A204.1 (cell line): Measurements from ENCODE around the gene ETHE1.
"Not testable (repeated sequence)": the region's sequence is repeated elsewhere in the genome, so short reads cannot be mapped to it uniquely, and the experiment has no call there.

Experiments
- FAIRE-seq: peaks from 2 replicates; lab custom pipeline; 2012; peaks lifted over from hg19 to GRCh38; lab: Jason Lieb, UNC

Gene ETHE1

DNA sequence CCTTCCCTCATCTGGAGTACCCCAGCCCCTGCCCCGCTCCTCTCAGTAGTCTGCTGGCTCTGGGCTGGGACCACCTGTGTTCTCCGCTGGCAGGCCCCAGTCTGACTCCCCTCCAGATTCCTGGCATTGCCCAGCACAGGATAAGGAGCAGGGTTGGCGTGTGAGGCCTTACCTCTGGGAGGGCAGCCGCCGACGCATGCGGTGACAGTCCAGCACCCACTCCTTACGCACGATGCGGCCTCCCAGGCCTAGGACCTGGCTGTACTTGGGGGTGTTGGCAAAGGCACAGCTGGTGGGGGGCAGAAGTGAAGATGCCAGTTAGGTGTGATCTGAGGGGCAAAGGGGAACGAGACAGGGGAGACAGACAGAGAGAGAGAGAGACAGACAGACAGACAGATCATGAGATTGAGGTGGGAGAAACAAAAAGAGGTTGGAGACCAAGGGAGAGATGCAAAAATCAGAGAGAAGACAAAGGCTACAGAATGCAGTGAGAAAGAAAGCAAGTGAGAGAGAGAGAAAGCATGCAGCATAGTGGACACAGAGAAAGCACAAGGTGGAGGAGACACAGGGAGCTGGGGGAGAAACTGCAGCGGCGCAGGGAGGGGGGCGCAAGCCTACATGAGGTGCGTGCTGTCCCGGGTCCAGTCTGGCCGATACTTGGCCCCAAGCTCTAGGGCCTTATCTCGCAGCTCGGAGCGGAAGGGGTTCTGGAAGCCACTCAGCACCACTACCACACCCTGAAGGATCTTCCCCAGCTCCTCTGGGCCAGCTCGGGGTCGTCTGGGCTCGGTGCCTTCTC lies 24.6 kb upstream of the ETHE1 start:
- FAIRE-seq: no peak

DNA sequence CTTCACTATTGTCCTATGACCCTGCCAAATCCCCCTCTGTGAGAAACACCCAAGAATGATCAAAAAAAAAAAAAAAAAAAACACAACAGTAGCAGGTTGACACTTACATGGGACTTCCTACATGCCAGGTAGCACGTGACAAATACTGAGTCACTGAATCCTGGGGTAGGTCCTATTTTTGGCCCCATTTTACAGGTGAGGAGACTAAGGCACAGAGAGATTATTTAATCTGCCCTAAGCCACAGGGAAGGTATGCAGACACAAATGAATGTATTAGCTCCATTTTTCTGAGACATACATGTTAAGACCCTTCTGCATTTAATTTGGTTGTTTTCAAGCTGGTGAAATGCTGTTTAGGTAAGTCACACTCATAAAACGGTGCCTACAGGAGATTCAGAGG lies 21.7 kb upstream of the ETHE1 start:
- no peak for FAIRE-seq

DNA sequence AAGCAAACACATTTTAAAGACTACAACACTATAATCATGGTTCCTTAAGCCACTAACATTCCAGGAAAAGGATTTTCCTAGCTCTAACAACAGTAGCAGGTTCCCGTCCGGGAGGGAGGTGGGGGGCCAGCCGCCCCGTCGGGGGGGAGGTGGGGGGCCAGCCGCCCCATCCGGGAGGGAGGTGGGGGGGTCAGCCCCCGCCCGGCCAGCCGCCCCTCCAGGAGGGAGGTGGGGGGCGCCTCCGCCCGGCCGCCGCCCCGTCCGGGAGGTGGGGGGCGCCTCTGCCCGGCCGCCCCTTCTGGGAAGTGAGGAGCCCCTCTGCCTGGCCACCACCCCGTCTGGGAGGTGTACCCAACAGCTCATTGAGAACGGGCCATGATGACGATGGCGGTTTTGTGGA lies 20.9 kb upstream of the ETHE1 start:
- FAIRE-seq: not testable (repeated sequence)

DNA sequence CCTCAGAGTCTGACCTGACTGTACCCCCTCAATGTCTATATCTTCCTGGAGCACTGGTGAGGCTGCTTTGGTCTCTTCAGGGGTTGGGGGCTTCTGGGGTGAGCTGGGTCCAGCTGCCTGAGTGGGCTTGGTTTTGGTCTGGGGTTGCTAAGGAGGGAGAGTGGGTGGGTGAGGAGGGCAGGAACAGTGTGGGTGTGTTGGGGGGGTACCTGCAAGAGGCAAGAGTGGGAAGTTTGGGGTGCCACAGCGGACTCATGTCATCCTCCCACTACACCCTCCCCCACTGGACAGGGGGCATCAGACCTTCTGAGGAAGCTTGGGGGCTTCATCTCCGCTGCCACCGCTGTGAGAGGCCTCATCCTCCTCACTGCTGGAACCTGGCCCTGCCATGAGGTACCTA lies 19.6 kb upstream of the ETHE1 start:
- no peak for FAIRE-seq

DNA sequence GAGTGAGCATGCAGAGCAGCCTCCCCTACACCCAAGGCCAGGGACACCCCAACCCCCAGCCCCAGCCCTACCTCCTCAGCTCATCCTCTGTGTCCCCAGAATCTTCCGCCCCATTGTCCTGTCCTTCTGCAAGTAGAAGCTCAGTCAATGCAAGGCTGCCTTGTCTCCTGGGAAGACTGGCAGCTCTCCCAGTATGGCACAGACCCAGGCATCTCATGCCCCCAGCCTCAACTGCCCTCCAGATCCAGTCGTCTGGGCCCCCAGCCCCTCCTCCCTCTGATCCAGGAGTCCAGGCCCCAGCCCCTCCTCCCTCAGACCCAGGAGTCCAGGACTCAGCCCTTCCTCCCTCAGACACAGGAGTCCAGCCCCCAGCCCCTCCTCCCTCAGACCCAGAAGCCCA lies 19.0 kb upstream of the ETHE1 start:
- no peak for FAIRE-seq

DNA sequence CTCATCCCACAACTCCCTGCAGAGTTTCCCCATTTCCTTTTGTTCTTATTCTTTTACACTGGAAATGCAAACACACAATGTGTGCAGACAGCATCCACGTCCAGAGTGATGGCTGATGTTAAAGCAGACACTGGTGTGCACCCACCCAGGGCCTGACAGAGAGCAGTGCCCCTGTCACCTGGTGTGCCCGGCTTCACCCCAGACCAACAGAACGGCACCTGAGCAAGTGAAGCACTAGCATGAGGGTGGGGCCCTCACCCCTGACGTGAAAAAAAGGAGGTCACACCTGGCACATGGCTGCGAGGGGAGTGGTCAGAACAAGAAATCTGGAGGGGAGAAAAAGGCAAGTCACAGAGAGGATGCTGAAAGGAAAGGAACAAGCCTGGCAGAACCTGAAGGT lies 18.3 kb upstream of the ETHE1 start:
- FAIRE-seq: no peak

DNA sequence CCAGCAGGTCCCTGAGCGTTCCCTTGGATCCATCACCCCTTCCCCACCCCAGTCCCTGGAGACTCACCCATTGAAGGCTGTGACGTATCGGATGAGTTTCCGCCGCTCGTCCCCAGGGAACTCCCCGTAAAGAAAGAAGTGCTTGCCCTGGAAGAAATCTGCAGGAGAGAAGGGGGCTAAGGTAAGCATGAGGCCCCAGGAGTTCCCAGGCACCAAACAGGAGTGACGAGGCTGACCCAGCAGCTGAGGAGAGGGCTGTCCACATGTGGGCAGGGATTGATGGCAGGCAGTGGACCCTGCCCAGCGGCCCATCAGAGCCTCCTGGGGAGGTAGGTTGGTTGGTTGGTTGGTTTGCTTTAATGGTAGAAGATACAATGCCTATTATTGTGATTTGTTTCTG lies 17.1 kb upstream of the ETHE1 start:
- FAIRE-seq: no peak

DNA sequence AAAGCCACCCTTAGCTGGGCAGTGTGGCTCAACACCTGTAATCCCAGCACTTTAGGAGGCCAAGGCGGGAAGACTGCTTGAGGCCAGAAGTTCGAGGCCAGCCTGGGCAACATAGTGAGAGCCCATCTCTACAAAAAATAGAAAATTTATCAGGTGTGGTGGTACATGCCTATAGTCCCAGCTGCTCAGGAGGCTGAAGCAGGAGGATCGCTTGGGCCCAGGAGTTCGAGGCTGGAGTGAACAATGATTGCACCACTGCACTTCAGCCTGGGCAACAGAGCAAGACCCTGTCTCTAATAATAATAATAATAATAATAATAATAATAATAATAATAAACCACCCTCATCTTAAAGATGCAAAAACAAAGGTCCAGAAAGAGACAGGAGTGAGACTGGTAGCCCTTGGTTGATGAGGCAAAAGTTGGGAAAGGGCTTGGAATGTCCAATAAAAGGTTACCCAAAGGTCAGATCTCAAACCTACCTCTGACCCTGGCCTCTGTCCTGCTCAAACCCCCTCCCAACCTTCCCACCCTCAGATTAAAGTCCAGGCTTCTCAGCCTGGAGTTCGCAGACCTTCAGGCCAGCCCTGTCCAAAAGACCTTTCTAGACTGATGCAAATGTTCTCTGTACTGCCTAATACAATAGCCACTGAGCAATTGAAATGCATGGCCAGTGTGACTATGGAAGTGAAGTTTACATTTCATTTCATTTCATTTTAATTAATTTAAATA lies 15.1 kb upstream of the ETHE1 start:
- no peak for FAIRE-seq

DNA sequence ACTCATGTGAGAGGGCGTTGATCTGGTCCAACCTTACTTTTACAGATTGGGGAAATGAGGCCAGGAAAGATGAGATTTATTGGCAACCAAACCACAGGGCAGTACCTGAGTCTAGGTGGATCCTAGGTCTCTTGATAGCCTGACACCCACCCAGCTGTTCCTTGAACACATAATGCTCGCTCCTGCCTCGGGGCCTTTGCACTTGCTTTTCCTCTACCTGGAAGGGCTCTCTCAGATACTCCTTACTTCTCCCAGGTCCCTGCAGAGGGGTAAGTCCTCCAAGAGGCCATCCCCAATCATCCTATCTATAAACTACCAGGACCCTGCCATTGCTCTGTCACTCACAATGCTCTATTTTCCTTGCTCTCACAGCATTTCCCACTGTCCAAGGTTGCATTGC lies 13.4 kb upstream of the ETHE1 start:
- FAIRE-seq: no peak

DNA sequence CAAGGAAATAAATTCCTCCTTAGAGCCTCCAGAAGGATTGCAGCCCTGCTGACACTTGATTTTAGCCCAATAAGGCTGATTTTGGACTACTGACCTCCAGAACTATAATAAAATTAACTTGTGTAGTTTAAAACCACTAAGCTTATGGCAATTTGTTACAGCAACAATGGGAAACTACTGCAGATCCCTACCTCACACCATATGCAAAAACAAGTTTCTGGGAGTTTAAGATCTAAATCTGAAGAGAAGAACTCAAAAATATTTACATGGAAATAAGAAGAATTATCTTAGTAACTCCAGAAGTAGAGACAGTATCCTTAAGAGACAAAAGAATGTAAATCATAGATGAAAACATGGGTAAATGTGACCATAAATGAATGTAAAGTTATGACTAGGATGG lies 11.9 kb upstream of the ETHE1 start:
- no peak for FAIRE-seq

DNA sequence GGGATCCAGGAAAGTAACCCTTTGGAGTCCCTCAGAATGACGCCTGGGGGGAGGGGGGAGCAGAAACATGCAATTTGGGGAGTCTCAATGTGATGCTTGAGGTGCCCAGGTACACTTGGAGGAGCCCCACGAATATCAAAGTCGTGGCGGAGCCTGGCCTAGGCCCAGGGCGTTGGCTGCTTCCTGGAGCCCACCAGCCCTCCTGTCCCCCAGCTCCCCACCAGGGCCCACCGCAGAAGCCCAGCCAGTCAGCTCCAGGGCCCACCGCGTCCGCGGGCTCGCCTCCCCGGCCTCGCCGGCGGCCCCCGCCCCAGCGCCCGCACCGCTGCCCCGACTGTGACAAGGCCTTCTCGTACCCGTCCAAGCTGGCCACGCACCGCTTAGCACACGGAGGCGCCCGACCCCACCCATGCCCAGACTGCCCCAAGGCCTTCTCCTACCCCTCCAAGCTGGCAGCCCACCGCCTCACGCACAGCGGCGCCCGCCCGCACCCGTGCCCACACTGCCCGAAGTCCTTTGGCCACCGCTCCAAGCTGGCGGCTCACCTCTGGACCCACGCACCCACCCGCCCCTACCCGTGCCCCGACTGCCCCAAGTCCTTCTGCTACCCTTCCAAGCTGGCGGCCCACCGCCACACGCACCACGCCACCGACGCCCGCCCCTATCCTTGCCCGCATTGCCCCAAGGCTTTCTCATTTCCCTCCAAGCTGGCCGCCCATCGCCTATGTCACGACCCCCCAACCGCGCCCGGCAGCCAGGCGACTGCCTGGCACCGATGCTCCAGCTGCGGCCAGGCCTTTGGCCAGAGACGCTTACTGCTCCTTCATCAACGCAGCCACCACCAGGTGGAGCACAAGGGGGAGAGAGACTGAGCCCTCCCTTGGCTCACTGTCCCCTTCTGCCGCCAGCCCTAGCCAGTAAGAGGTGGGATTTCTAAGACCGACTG lies 8.1 kb upstream of the ETHE1 start:
- no peak for FAIRE-seq

DNA sequence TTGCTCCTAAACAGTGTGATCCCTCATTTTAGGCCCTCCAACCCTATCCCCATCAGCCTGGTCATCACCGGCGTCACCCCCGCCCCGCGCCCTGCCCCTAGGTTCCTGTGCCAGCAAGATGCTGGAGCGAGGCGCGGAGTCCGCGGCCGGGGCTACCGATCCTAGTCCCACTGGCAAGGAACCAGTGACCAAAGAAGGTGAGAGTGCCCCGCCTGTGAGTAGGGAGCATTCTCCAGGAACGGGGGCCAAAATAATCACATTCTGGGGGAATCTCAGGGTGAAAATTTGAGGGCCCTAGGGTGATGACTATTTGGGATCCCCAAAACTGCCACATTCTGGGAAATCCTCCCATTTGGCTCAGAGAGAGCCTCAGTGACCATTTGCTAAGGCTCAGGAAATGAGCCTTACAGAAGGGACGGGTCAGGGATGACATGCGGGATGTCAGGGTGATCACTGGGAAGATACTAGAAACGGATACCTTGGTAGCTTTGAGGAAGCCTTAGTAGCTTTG lies 7.4 kb upstream of the ETHE1 start:
- no peak for FAIRE-seq

DNA sequence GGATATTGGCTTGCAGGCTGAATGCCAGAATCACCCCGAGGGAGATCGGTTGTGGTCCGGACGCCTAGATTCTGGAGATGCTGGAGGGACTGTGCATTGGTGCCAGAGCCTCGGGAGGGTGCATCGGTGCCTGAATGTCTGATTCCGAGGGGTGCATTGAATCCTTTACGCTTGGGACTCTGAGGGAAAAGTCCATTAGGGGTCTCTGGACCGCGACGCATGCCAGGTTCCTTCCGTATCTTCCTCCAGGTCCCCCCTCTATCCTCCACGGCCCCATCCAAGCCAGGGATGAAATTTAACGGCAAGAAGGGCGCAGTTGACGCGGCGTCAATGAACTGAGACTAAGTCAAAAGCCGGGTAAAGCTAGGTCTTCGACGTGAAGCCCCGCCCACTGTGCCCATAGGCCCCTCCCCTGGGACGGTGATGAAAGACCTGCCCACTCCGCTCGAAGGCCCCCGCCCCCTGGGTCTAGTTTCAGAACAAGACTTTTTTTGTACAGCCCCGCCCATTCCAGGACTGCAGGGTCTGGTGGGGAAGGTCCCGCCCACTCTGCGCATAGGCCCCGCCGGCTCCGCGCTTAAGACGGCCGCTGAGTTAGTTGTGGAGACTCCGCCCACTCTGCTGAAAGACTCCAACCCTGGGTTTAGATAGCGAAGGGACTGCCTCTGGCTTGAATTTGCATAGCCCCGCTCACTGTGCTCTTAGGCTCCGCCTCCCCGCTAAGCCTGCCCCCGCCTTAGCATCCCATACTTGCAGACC lies 6.7 kb upstream of the ETHE1 start:
- peak; percentile 99 for FAIRE-seq

DNA sequence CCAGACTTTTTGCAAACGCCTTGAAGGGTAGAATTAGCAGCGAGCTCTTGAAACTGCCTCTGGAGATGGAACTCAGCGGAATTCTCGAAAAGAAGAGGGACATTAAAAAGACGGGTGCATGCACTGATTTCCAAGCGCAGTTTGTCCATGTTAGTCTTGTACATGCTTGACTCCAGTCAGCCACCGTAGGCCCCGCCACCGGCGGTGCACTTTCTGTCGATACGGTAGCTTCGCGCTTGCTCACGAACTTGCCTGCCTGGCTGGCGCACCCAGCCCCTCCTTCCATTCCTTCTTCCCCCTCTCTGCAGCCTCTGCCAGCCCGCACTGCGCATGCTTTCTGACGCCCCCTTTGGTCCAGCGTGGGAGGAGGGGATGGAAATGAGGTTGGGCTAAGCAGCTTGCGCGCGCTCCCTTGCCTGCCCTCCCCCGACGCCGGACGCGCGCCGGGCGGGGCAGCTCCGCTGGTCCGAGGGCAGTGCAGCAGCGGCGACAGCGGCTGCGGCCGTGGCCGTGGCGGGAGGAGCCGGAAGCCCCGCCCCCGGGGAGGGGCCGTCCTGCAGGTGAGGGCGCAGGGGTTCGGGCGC lies 6.1 kb upstream of the ETHE1 start, which contains the start of gene ZNF575:
ZNF575 (plus strand) TSS at position 227 of the 584 bp plus-strand sequence. CDS start 1,235 bp downstream, outside the sequence.
- peak; percentile 61 for FAIRE-seq

DNA sequence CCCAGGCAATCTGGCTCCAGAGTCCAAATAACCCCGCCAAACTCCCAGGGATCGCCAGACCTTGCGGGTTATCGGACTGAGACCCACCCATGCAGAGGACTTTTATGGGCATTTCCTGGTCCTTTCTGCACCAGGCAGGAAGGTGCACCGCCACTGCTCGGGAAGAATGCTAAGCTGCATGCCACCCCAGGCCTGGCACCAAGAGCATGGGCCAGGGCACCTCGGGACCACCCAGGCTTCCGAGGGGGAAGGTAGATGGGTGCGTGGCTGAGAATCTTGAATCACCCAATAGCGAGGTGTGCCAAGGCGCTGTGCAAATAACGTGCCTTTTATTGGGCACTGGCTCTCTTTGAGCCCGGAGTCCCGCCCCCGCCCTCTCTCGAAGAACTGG lies 5.6 kb upstream of the ETHE1 start:
- FAIRE-seq: no peak

DNA sequence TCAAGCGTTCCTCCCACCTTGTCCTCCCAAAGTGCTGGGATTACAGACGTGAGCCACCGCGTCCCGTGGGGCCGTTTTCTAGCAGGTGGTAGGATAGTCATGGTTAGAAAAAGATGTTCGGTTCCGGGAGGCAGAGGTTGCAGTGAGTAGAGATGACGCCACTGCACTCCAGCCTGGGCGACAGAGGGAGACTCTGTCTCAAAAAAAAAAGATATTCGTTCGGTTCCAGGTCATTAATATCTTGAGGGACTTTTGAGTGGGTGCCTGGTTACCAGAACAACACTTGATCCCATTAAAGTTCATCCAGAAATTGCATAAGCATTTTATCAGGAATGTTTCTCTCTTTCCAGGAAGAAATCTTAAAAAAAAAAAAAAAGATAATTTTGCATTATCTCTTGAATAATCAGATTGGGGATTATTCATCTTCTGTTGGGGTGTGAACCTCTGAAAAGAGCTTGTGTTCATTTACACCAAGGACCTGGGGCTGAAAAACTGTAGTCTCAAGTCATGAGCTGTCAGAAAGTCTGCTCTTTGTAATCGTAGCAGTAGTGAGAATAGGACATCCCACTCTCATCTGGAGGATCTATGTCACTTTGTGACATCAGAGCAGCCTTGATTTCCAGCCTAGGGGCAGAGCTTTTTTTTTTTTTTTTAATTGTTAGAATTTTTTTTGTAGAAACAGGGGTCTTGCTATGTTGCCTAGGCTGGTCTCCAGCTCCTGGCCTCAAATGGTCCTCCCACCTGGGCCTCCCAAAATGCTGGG lies 1.0 kb upstream of the ETHE1 start:
- FAIRE-seq: no peak

DNA sequence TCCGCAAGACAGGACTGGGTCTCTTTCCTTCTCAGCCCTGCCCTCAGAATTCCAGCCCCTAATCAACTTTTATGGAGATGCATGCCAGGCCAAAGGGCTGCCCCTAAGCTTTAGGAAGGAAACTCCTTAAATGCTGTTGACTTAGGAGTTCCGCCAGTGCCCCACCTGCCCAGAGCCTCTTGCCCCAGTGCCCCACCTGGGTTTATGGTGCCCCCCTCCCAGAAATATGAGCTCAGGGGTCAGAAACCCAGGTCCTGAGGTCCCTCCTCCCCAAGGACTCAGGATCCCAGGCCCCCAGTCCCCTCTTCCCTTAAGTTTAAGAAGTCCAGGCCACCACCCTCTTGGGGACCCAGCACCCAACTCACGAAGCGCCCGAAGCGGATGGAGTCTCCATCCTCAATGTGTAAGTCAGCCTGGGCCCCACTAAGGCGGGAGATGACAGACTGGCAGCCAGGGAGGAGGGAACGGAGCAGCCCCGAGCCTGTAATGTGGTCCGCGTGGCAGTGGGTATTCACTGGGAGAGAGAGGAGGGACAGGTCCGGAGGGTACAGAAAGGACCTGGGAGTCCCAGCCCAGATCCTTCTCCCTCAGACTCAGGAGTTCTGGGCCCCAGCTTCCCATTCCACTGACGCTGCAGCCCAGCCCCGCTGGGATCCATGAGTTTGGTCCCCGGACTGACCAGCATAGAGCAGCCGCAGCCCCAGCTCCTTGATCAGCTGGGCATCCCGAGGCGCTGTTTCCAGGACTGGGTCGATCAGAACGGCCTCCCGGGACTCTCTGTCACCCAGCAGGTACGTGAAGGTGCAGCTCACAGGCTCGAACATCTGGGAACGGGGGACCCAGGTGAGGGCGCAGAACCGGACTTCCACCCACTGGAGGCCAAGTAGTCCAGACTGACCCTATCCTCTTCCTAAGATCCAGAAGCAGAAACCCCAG lies 897 bp downstream of the ETHE1 start:
- FAIRE-seq: no peak

DNA sequence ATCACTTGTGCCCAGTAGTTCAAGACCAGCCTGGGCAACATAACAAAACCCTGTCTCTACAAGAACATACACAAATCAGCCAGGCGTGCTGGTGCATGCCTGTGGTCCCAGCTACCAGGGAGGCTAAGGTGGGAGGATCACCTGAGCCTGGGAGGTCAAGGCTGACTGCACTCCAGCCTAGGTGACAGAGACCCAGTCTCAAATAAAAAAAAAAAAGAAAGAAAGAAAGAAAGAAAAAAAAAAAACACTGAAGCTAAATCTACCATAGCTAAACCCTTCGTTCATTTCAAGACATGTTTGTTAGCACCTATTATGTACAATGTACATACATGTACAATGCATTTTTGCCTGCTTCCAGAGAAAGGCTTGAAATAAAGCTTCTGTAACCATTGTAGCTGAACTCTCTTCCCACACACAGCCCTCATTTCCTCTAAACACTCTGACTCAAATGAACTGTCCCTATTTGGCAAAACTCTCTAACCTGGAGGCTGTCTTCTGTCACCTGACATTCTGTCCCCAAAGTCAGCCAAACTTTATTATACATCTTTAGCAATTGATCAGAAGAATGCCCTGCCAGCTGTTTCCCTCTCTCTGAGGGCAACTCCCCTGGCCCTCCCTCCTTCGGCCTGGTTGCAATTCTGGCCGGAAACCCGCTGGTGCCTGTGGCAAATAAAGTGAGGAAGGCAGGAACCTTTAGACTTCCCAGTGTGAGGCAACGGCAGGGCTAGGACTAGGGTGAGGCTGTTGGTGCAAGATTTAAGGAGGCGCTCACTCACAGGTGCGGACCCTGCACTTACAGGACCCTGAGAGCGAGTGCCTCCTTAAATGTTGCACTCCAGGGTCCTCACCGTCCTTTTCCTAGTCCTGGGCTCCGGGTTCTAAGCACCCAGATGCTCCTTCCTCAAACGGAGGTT lies 1.8 kb downstream of the ETHE1 start:
- FAIRE-seq: no peak
